ENCODE data around the gene NTN3.
"Not testable (repeated sequence)": the region's sequence is repeated elsewhere in the genome, so short reads cannot be mapped to it uniquely, and the experiment has no call there.

NTN3 gene

DNA sequence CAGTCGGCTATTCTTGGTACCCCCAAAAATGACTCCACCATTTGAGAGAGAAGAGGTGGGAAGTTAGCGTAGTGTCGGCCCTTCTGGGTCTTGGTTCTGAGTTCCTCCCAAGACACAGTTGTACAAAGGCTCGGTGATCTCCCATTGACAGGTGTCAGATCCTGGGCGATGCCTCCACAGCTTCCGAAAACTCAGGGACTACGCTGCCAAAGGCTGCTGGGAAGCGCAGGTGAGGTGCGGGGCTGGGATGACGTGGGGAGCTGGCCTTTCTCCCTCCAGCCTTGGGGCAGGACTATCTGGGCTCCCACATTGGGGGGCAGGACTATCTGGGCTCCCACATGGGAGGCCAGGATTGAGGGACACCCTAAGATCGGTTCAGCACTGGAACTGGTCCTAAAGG, 31.5 kb upstream of the NTN3 start:
- in situ Hi-C loops (cut with MboI; ENCODE audit: low sequenced_read_pairs), result no loop called here

DNA sequence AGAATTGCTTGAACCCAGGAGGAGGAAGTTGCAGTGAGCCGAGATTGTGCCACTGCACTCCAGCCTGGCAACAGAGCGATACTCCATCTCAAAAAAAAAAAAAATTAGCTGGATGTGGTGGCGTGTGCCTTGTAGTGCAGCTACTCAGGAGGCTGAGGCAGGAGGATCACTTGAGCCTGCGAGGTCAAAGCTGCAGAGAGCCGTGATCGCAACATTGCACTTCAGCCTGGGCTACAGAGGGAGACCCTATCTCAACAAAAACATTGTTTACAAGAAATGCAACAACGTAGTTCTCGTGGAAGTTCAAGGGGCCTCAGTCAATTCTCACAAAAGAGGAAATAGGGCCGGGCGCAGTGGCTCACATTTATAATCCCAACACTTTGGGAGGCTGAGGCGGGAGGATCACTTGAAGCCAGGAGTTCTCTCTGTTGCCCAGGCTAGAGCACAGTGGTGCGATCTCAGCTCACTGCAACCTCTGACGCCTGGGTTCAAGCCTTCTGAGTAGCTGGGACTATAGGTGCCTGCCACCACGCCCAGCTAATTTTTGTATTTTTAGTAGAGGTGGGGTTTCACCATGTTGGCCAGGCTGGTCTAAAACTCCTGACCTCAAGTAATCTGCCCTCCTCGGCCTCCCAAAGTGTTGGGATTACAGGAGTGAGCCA, 29.8 kb upstream of the NTN3 start:
- in situ Hi-C loops (cut with MboI; ENCODE audit: low sequenced_read_pairs), result not testable (repeated sequence)

DNA sequence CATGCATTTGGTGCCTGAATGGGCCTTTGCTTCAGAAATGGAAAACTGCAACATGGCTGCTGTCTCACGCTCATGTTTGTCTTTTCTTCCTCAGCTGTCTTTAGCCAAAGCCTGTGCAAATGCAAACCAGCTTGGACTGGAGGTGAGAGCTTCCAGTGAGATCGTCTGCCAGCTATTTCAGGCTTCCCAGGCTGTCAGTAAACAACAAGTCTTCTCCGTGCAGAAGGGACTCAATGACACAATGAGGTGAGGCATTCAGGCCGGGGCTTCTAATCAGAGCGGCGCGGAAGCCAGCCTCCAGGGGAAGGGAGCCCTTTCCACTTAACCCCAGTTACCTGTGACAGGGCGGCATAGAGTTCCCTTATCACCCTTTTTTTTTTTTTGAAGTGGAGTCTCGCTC, 27.5 kb upstream of the NTN3 start:
- in situ Hi-C loops (cut with MboI; ENCODE audit: low sequenced_read_pairs), result no loop called here

GRCh38 chr16:2447920-2448583, 23.0 kb upstream of the NTN3 start:
- in situ Hi-C loops (cut with MboI; ENCODE audit: low sequenced_read_pairs), result no loop called here

GRCh38 chr16:2449118-2449517, 22.0 kb upstream of the NTN3 start:
- in situ Hi-C loops (cut with MboI; ENCODE audit: low sequenced_read_pairs), result no loop called here

GRCh38 chr16:2450535-2450934, 20.6 kb upstream of the NTN3 start:
- in situ Hi-C loops (cut with MboI; ENCODE audit: low sequenced_read_pairs), result no loop called here

DNA sequence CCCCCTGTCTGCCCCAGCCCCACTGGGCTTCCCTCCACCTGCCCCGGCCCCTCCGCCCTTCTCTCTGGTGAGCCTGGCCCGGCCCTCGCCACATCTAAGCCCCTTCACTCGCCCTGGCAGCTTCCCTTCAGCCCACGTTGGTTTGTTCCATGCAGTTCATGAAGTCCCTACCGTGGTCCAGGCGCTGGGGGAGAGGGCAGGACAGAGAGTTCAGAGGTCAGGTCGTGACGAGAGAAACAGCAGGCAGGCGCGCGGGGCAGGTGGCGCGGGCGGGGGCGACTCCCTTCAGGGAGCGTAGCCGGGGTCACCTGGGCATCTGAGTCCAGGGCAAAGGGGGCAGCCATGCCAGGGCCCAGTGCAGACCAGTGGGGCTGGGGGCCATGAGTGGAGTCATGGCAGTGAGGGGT, 20.1 kb upstream of the NTN3 start:
- in situ Hi-C loops (cut with MboI; ENCODE audit: low sequenced_read_pairs), result no loop called here

- in situ Hi-C loops (cut with MboI; ENCODE audit: low sequenced_read_pairs), result no loop called here
These were observed 19.2 kb upstream of the NTN3 start for GRCh38 chr16:2451851-2452320.

DNA sequence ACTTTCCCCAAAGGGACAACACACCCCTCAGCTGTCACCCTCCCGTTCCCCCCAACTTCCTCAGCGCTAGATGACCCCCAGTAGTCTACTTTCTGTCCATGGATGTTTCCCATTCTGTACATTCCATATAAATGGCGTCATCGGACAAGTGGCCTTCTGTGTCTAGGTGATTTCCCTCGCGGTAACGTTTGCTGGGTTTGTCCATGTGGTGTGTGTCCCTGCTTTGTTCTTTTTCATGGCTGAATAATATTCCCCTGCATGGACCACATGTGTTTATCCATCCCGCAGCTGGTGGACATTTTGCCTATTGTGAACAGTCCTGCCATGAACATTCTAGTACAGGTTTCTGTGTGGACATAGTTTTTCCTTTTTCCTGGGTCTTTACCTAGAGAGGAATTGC, 18.4 kb upstream of the NTN3 start:
- in situ Hi-C loops (cut with MboI; ENCODE audit: low sequenced_read_pairs), result no loop called here

DNA sequence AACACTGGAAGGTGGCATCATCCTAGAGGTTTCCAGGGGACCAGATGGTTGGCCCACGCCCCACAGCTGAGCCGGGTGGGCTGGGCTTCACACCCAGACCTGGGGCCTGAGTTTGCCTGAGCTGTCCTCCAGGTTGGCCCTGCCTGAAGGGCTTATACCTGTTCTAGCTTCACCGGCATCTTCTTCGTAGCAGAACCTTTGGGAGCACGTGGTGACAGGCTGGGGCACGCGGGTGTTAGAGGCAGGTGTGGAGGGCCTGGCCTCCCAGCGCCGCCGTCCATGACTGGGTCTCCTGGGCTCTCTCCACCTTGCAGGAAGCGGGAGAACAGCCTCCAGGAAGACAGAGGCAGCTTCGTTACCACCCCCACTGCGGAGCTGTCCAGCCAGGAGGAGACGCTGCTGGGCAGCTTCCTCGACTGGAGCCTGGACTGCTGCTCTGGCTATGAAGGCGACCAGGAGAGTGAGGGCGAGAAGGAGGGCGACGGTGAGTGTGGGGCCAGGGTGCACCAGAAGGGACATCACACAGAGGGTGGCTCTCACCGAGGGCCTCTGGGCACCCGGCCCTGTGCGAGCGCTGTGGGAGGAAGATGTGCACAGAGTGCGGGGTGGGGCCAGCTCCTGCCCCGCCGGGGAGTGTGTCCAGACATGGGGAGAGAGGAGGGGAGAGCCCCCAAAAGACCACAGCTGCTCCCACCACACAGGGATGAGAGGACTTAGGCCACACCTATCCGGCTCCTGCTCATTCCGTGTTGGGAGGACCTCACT, 15.8 kb upstream of the NTN3 start:
- in situ Hi-C loops (cut with MboI; ENCODE audit: low sequenced_read_pairs), result no loop called here

- in situ Hi-C loops (cut with MboI; ENCODE audit: low sequenced_read_pairs), result no loop called here
These were observed 14.4 kb upstream of the NTN3 start for GRCh38 chr16:2456551-2457153.

DNA sequence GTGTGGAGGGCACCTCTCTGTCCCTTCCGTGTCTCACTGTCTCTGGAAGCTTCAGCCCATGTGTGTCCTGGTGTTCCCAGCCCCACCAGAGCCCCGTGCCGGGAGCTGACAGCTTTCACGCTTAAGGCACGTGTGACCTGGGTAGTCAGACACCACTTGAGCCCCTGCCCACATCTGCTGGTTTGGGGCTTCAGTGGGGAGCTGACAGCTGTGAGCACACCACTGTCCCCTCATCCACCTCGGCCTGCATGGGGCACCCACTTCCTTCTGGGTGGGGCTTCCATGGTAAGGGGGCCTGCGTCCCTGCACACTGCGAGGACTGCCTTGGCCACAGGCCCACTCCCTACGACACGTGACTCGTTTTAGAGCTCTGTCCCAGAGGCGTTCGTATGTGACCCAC, 13.8 kb upstream of the NTN3 start:
- in situ Hi-C loops (cut with MboI; ENCODE audit: low sequenced_read_pairs), result no loop called here

GRCh38 chr16:2457946-2458345, 13.2 kb upstream of the NTN3 start:
- in situ Hi-C loops (cut with MboI; ENCODE audit: low sequenced_read_pairs), result no loop called here

GRCh38 chr16:2458887-2459646, 12.0 kb upstream of the NTN3 start:
- in situ Hi-C loops (cut with MboI; ENCODE audit: low sequenced_read_pairs), result no loop called here

- in situ Hi-C loops (cut with MboI; ENCODE audit: low sequenced_read_pairs), result no loop called here
These were observed 11.3 kb upstream of the NTN3 start, which contains the start of gene TEDC2 for GRCh38 chr16:2459647-2460390. Gene TEDC2, plus strand, starts transcription at chr16:2460109. Its CDS starts 36 bp downstream, at chr16:2460145.

- in situ Hi-C loops (cut with MboI; ENCODE audit: low sequenced_read_pairs), result no loop called here
These were observed 10.7 kb upstream of the NTN3 start for GRCh38 chr16:2460391-2460713.

DNA sequence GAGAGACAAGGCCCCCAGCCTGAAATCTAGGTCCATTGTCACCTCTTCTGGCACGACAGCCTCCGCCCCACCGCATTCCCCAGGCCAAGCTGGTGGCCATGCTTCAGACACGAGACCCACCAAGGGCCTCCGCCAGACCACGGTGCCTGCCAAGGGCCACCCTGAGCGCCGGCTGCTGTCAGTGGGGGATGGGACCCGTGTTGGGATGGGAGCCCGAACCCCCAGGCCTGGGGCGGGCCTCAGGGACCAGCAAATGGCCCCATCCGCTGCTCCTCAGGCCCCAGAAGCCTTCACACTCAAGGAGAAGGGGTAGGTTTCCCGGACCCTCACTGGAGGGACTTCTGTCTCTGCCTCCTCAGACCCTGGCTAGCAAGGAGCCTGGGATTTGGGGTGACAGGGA, 10.2 kb upstream of the NTN3 start:
- in situ Hi-C loops (cut with MboI; ENCODE audit: low sequenced_read_pairs), result no loop called here

DNA sequence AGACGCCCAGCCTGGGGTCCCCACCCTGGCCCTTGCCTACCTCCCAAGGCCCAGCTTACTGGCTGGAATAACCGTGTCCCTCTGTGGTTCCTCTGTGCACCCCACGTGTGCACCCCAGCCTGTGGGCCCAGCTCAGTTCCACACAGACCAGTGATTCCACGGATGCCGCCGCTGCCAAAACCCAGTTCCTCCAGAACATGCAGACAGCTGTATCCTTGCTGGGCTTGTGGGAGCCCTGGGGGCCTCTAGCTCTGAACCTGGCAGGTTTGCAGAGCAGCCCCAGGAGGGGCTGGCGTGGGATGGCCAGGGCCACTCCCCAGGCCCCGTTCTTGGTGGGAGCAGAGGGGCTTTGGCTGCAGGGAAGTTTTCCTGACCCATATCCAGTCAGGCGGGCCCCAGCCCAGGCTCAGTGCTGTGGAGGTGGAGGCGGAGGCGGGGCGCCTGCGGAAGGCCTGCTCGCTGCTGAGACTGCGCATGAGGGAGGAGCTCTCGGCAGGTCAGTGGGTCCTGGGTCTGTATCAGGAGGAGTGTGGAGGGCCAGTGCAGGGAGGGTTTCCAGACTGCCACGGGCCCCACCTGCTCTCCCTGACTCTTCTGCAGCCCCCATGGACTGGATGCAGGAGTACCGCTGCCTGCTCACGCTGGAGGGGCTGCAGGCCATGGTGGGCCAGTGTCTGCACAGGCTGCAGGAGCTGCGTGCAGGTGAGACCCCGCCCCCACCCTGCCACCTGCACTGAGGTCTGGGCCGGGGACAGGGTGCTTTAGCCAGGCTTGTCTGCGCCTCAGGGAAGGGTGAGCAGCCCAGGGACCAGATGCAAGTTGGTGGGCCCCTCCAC, 8.8 kb upstream of the NTN3 start:
- in situ Hi-C loops (cut with MboI; ENCODE audit: low sequenced_read_pairs), result no loop called here

GRCh38 chr16:2464333-2464732, 6.8 kb upstream of the NTN3 start:
- in situ Hi-C loops (cut with MboI; ENCODE audit: low sequenced_read_pairs), result no loop called here
